ENCODE results near the gene GOLGA6L7.
"Not testable (repeated sequence)": the region's sequence is repeated elsewhere in the genome, so short reads cannot be mapped to it uniquely, and the experiment has no call there.

Gene GOLGA6L7

DNA sequence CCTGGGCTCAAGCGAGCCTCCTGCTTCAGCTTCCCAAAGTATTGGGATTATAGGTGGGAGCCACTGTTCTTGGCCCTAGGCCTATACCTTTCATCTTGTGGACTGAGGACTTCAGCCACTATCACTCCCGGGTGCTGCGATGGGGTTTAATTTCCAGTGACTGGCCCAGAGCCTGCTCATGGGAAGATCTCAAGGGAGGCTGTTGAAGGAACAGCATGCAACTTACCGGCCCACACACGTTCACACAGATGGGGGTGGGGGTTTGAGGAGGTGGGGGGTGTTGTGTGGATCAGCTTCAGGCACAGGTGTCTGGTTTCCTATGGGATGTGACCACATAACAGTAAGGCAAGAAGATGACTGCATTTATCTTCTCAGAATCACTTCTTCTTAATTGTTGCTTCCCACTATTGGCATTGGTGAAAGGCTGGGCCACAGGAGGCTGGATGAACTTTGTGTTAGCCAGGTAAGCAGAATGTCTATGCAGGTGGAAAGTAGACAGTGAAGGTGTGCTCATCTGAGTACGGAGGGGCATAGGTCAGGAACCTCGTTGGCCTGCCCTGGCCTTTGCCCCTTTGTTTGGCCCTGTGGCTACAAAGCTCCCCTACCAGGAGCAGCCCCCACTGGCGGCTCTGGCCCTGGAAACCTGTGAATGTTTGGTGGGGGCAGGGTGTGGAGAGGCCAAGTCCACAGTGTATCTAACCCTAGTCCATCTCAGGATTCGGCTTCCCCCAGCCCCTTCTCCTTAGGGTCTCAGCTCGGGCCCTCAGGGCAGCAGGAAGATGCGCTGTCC lies 35.9 kb upstream of the GOLGA6L7 start:
- no peak for DNase-seq

GRCh38 chr15:28881600-28881999 lies 33.2 kb upstream of the GOLGA6L7 start:
- DNase-seq: no peak

DNA sequence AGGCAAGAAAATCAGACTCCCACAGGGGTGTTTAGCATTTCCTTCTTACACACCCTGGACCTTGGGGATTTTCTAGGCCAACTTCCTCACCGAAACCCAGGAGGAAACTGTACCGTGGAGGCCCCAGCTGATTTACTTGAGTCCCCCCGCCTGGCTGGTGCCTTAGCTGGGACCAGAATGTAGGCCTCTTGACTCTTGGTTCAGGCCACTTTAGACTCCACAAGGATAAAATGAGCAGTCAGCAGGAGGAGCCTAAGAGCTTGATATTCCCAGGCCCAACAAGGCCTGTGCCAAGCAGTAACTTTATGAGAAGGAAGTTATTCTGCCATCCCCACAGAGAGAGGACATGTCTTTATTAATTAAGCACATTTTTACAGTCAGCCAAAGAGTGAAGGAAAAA lies 32.7 kb upstream of the GOLGA6L7 start:
- DNase-seq: no peak

DNA sequence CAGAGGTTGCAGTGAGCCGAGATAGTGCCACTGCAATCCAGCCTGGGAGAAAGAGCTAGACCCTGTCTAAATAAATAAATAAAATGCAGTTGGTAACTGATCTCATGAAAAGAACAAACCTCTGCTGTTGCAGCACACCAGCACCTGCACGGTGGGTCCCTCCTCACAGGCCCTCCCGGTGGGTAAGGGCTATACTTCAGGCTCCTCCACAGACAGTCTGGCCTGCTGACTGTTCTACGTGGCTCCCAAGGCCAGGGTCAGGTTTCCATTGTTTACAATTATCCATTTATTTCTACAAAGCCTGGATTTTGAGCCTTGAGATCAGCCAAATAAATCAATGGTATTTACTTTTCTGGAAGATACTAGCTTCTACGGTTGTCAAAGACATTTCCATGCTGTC lies 32.2 kb upstream of the GOLGA6L7 start:
- no peak for DNase-seq

GRCh38 chr15:28879551-28879950 lies 31.1 kb upstream of the GOLGA6L7 start:
- no peak for DNase-seq

DNA sequence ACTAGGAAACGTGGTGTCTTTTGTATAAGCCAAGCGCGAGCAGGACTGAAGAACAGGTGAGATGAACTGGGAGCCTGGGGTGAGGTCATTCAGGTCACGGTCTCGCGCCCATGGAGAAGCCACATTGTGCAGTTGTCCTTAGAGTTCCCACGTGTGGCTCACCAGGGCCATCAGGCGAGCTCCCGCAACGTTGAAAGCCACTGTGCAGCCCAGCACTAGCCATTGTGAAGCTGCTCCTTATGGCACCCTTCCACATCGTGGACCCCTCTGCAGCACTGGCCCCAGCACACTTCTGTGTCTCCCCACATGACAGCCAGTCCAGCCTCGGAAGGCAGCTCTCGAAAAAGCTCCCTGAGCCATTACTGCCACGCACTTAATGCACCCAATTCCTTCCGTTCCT lies 29.8 kb upstream of the GOLGA6L7 start:
- DNase-seq: no peak

GRCh38 chr15:28876845-28877185 lies 28.4 kb upstream of the GOLGA6L7 start:
- no peak for DNase-seq

GRCh38 chr15:28876131-28876844 lies 27.8 kb upstream of the GOLGA6L7 start:
- DNase-seq: no peak

DNA sequence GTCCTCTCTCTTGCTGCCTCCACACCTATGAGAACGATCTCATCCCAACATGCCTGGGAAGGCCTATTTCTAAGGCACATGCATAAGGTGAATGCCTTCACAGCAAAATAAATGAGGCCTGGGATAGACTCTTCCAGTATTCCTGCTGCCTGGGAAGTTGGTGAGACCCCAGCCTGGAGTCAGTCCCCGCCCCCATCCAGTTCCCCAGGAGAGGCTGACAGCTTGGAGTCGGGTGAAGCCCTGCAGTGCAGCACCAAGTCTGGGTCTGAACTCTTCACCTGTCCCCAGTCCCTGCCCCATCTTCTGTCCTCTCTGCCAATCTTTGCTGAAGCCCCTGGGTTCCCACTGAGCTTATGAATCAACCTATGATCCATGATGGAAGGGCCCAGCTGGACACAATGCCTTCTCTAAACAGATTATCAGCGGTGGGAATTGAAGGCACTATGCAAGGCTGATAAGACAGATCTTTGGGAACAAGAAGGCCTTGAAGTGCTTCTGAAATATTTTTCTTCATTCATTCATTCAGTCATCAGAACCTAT lies 27.1 kb upstream of the GOLGA6L7 start:
- DNase-seq: no peak

DNA sequence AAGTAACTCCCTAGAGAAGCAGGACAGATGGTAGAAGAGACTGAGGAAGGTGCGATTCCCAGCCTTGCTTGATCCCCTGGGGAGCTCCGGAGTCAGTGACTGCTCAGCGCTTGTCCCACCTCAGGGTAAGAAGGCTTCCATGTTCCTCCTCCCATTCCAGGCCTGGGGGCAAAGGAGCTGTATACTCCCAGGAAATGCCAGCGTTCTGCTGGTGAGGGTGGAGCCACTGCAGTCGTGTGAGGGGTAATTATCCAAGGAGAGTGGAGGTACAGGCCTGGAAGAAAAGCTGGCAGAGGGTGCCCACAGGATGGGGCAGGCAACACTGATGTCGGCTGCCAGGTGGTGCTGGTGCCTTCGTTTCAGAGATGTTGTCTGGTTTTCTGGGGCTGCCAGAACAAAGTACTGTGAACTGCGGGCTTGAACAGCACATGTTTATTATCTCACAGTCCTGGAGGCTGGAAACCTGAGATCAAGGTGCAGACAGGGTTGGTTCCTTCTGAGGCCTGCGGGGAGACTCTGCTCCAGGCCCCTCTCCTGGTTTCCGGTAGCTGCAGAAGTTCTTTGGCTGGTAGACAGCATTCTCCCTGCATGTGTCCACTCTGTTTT lies 25.2 kb upstream of the GOLGA6L7 start:
- peak; percentile 17 for DNase-seq

GRCh38 chr15:28873006-28873405 lies 24.6 kb upstream of the GOLGA6L7 start:
- no peak for DNase-seq

- DNase-seq: no peak
Measured at GRCh38 chr15:28871168-28871567, 22.7 kb upstream of the GOLGA6L7 start.

DNA sequence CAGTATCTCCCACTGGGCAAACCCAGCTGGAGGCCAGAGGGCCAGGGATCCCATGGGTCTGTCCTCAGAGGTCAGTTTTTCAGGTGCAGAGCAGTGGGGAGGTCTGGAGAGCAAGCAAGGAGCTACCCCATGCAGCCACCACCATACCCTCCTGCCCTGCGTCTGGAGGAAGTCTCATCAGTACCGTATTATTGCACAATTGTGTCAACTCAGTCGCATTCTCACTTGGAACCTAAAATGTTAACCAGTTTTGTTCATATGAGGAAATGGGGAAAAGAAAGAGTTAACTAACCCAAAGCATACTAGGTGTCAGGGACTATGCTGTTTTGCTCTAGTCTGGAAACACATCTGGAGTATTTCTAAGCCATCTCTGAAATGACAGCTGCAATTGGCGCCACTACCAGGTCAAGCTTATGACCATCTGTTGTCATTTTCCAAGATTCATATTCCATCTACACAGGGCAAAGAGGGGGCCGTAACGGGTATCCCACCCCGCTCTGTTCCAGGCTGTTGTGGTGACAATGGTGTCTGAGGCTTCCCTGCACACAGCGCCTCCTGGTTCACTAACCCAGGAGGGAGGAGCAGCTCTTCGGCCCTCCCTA lies 20.4 kb upstream of the GOLGA6L7 start:
- DNase-seq: no peak

GRCh38 chr15:28861589-28862293 lies 13.3 kb upstream of the GOLGA6L7 start:
- DNase-seq: not testable (repeated sequence)

- no peak for DNase-seq
Measured at GRCh38 chr15:28861031-28861534, 12.6 kb upstream of the GOLGA6L7 start.

GRCh38 chr15:28854578-28854977 lies 6.1 kb upstream of the GOLGA6L7 start:
- not testable (repeated sequence) for DNase-seq

- not testable (repeated sequence) for DNase-seq
Measured at GRCh38 chr15:28853654-28854053, 5.2 kb upstream of the GOLGA6L7 start.

DNA sequence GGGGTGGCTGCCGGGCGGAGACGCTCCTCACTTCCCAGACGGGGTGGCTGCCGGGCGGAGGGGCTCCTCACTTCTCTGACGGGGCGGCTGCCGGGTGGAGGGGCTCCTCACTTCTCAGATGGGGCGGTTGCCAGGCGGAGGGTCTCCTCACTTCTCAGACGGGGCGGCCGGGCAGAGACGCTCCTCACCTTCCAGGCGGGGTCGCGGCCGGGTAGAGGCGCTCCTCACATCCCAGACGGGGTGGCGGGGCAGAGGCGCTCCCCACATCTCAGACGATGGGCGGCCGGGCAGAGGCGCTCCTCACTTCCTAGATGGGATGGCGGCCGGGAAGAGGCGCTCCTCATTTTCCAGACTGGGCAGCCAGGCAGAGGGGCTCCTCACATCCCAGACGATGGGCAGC lies 1.3 kb upstream of the GOLGA6L7 start:
- DNase-seq: not testable (repeated sequence)

- not testable (repeated sequence) for DNase-seq
Measured at GRCh38 chr15:28849271-28849670, 827 bp upstream of the GOLGA6L7 start.

GRCh38 chr15:28847959-28848358 lies 485 bp downstream of the GOLGA6L7 start:
- not testable (repeated sequence) for DNase-seq

- not testable (repeated sequence) for DNase-seq
Measured at GRCh38 chr15:28847247-28847646, 1.2 kb downstream of the GOLGA6L7 start.

DNA sequence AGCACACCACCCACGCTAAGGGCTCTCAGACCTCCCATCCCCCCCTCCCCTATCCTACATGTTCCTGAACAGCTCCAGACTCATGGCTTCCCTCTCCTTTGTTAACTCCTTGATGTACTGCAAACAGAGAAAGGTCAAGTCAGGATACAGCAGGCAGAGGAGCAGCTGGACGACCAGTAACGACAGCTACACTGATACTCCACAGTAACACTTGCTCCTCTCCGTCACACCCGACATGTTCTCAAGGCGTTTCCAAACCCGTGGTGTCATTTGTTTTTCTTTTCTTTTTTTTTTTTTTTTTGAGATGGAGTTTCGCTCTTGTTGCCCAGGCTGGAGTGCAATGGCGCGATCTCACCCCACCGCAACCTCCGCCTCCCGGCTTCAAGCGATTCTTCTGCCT lies 4.3 kb downstream of the GOLGA6L7 start:
- DNase-seq: not testable (repeated sequence)

Data from central memory CD4-positive, alpha-beta T cell (primary cell).